H1 (cell line): ENCODE measurements around the gene SNX3.

Experiments used
- ASH2L ChIP-seq: fragments of 200-600, 300-600 bp; sonication (generic); IDR thresholded peaks from one replicate; pipeline ENCODE4 v1.7.1; 2017; ENCODE audit warnings: low read length
- CBX5 ChIP-seq: fragments of 300-800, 300-1000 bp; sonication (generic); IDR thresholded peaks from 2 replicates; pipeline ENCODE4 v1.7.1; 2016; ENCODE audit warnings: antibody characterized with exemption, low read length, low read depth
- CEBPB ChIP-seq: IDR thresholded peaks from 2 replicates; pipeline ENCODE4 v1.6.1; 2012; ENCODE audit warnings: low read depth, low read length
- CTCF ChIP-seq, 3 experiments: IDR thresholded peaks; 1 replicate in 2 of 3; 2 replicates in 1 of 3; pipeline versions ENCODE4 v1.5.1 to v1.6.1; 2011; ENCODE audit warnings: low read length in 3 of 3, mild to moderate bottlenecking in 3 of 3, inconsistent platforms in 2 of 3, low read depth in 1 of 3, moderate library complexity in 1 of 3; ENCODE audit not compliant: insufficient read depth in 1 of 3; ENCODE audit errors: control extremely low read depth in 1 of 3
- EP300 ChIP-seq, 2 experiments: IDR thresholded peaks; 1 replicate in 1 of 2; 2 replicates in 1 of 2; pipeline ENCODE4 v1.6.1; 2011 to 2012; ENCODE audit warnings: low read depth in 2 of 2, low read length in 2 of 2, mild to moderate bottlenecking in 2 of 2, borderline replicate concordance in 1 of 2, inconsistent platforms in 1 of 2, moderate library complexity in 1 of 2
- JUND ChIP-seq: IDR thresholded peaks from 2 replicates; pipeline ENCODE4 v1.6.1; 2011; ENCODE audit warnings: mild to moderate bottlenecking, improper control_type of control experiment, low read length
- MAFK ChIP-seq: IDR thresholded peaks from 2 replicates; pipeline ENCODE4 v1.6.1; 2012; ENCODE audit warnings: low read depth, mild to moderate bottlenecking, improper control_type of control experiment, low read length
- POLR2A ChIP-seq, 2 experiments: IDR thresholded peaks; 1 replicate in 1 of 2; 2 replicates in 1 of 2; pipeline ENCODE4 v1.6.1; 2011; ENCODE audit warnings: low read depth in 2 of 2, low read length in 2 of 2, mild to moderate bottlenecking in 2 of 2; ENCODE audit errors: control extremely low read depth in 1 of 2
- RAD21 ChIP-seq, 2 experiments: IDR thresholded peaks in 1 of 2; conservative IDR thresholded peaks in 1 of 2; 2 replicates each; pipeline ENCODE4 v1.6.1; 2011; ENCODE audit warnings: low read depth in 2 of 2, low read length in 2 of 2, improper control_type of control experiment in 1 of 2, inconsistent platforms in 1 of 2, mild to moderate bottlenecking in 1 of 2, moderate library complexity in 1 of 2
- SRF ChIP-seq: IDR thresholded peaks from 2 replicates; pipeline ENCODE4 v1.6.1; 2011; ENCODE audit warnings: mild to moderate bottlenecking, low read depth, low read length, moderate library complexity
- USF2 ChIP-seq: IDR thresholded peaks from 2 replicates; pipeline ENCODE4 v1.6.1; 2011; ENCODE audit warnings: low read length, improper control_type of control experiment

- no peak for TF ChIP-seq EP300 (IDR thresholded peaks at IDR 0.05; ENCODE audit: borderline replicate concordance in 1 of 2, low read depth in 2 of 2, low read length in 2 of 2)
- no peak for TF ChIP-seq CTCF (IDR thresholded peaks at IDR 0.05; ENCODE audit: control extremely low read depth in 1 of 3, insufficient read depth in 1 of 3, low read depth in 1 of 3, low read length in 3 of 3)
- TF ChIP-seq CBX5, result no peak
- no peak for TF ChIP-seq ASH2L
- no peak for TF ChIP-seq CEBPB
- no peak for TF ChIP-seq SRF
- no peak for TF ChIP-seq JUND
- TF ChIP-seq RAD21 (IDR thresholded peaks at IDR 0.05 in 1 of 2, conservative IDR thresholded peaks at IDR 0.05 in 1 of 2; ENCODE audit: low read depth in 2 of 2, low read length in 2 of 2), result no peak
- TF ChIP-seq POLR2A (IDR thresholded peaks at IDR 0.05; ENCODE audit: control extremely low read depth in 1 of 2, low read depth in 2 of 2, low read length in 2 of 2), result no peak
- TF ChIP-seq USF2, result no peak
- no peak for TF ChIP-seq MAFK
Measured at GRCh38 chr6:108242259-108242658, 18.6 kb downstream of the SNX3 start.
